SK-N-MC (cell line): ENCODE data around the gene PHF20.
"Not testable (repeated sequence)": the region's sequence is repeated elsewhere in the genome, so short reads cannot be mapped to it uniquely, and the experiment has no call there.

ENCODE experiments used
- EZH2 ChIP-seq: fragments of 200-600 bp; sonication (generic); IDR thresholded peaks from one replicate; pipeline ENCODE4 v1.6.1; 2017; ENCODE audit warnings: antibody characterized with exemption
- FOXP2 ChIP-seq: optimal IDR thresholded peaks from 2 replicates; pipeline ENCODE3; 2011; ENCODE audit warnings: mild to moderate bottlenecking, moderate library complexity; ENCODE audit not compliant: insufficient read depth; ENCODE audit errors: extremely low read length, control extremely low read depth
- POLR2AphosphoS5 ChIP-seq: IDR thresholded peaks from 2 replicates; pipeline ENCODE4 v1.6.1; 2012; ENCODE audit warnings: mild to moderate bottlenecking, low read depth, low read length, borderline replicate concordance

DNA sequence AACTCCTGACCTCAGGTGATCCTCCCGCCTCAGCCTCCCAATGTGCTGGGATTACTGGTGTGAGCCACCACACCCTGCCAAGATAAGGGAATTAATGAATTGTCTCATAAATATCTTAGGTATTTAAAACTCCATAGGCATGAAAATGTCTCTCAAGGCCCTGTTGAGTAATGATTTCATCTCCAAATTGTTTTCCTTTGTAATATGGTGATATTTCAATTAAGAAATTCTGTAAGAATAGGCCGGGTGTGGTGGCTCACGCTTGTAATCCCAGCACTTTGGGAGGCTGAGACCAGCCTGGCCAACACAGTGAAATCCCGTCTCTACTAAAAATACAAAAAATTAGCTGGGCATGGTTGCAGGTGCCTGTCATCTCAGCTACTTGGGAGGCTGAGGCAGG lies 13.7 kb downstream of the PHF20 start:
- TF ChIP-seq EZH2, POLR2AphosphoS5, FOXP2: not testable (repeated sequence)
